Measurements from ENCODE around the gene TSC2.
"Not testable (repeated sequence)": the region's sequence is repeated elsewhere in the genome, so short reads cannot be mapped to it uniquely, and the experiment has no call there.

TSC2 gene

DNA sequence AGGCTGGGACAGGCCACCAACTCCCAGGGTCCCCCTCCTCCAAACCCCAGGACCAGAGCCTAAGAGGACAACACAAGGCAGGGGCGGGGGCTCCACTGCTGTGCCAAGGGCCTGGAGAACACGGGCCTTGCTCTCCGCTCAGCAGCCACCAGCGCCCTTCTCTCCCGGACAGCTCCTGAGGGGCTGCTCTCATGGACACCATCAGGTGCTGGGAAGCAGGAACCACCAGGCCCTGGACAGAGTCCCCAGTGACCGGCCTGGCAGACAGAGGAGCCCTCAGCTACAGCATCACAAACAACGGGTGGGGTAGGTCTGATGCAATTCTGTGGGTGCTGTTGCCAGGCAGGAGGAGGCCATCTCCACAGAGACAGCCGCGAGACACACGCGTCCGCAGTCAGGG lies 86.0 kb downstream of the TSC2 start:
- DNase-seq; intact Hi-C loops (cut with DNase I): not testable (repeated sequence)

DNA sequence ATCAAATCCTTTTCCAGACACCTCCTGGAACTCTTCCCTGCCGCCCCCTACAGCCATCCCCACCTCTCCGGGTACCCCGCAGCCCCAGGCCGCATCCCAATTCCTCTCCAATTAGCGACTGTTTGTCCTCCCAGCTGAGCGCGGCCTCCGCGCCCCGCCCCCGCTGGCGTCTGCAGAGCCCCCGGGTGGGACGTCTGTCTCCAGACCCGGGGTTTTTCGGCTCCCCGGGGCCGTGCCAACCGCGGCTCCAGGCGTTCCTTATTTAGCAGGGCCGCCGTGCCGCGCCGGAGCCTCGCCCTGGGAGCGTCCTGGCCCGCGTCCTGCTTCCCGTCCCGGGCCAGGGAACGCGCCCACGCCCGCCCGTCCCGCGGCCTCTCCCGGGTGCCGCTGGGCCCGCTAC lies 87.3 kb downstream of the TSC2 start:
- peak in 1 of 10 donors; percentile 78 for DNase-seq
- intact Hi-C loops (cut with DNase I) = not testable (repeated sequence)

DNA sequence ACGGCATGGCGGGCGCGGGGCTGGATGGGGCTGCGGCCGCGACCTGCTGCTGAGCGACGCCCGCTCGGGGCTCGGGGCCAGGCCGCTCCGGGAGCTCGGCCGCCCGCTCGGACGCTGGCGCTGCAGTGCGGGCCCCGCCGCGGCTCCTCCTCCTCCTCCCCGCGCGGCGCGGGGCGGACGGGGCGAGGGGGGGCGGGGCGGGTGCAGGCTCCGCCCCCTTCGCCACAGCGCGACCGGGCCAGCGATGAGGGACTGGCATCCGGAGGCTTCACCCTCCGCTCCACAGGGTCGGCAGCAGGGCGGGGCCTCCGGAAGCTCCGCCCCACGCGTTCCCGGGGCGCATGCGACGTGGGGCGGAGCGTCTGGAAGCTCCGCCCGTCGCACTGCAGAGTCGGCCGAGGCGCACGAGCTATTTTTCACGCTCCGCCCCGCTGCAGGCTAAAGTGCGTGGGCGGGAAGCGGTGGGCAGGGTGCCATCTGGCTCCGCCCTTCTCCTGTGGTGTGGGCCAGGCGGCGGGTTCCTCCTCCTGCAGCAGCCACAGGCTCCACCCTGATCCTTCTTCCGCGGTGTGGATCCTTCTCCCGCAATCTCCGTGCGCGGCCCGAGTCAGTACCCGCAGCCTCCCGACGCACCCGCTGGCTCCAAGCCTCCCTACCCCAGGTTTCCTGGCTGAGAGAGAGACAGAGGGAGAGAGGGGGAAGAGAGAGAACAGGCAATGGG lies 88.1 kb downstream of the TSC2 start, which contains the start of gene PKD1:
Gene PKD1 (minus strand): TSS at position 129 of the 721 bp plus-strand sequence. CDS start 209 bp downstream, outside the sequence.
- intact Hi-C loops (cut with DNase I) = not testable (repeated sequence)
- peak; percentile 88 to 99 (median 92) for DNase-seq

All from posterior cingulate gyrus (tissue), 11 donors.